IPS-20b (cell line): ENCODE results near the gene SUN1.
"Not testable (repeated sequence)": the region's sequence is repeated elsewhere in the genome, so short reads cannot be mapped to it uniquely, and the experiment has no call there.

Experiments
- H3K27ac ChIP-seq: one replicate; pipeline ENCODE4 v1.5.1; 2013; ENCODE audit warnings: low read length
- H3K27me3 ChIP-seq: 2 replicates; pipeline ENCODE4 v1.6.1; 2013; ENCODE audit warnings: mild to moderate bottlenecking, low read length, inconsistent platforms; ENCODE audit not compliant: insufficient read depth
- H3K36me3 ChIP-seq: 2 replicates; pipeline ENCODE4 v1.6.1; 2013; ENCODE audit warnings: low read depth, mild to moderate bottlenecking, inconsistent platforms, low read length, moderate library complexity; ENCODE audit not compliant: insufficient read depth
- H3K4me1 ChIP-seq: 2 replicates; pipeline ENCODE4 v1.6.1; 2013; ENCODE audit warnings: mild to moderate bottlenecking, control low read depth, inconsistent platforms, low read length, moderate library complexity; ENCODE audit not compliant: insufficient read depth
- H3K4me3 ChIP-seq: 2 replicates; pipeline ENCODE4 v1.5.1; 2013; ENCODE audit warnings: mild to moderate bottlenecking, low read length, inconsistent platforms
- H3K9ac ChIP-seq: 2 replicates; pipeline ENCODE4 v1.6.1; 2013; ENCODE audit warnings: low read depth, mild to moderate bottlenecking, inconsistent platforms, low read length, moderate library complexity
- H3K9me3 ChIP-seq: 2 replicates; pipeline ENCODE4 v1.6.1; 2013; ENCODE audit warnings: mild to moderate bottlenecking, low read depth, low read length, inconsistent platforms; ENCODE audit not compliant: insufficient read depth

SUN1 gene

DNA sequence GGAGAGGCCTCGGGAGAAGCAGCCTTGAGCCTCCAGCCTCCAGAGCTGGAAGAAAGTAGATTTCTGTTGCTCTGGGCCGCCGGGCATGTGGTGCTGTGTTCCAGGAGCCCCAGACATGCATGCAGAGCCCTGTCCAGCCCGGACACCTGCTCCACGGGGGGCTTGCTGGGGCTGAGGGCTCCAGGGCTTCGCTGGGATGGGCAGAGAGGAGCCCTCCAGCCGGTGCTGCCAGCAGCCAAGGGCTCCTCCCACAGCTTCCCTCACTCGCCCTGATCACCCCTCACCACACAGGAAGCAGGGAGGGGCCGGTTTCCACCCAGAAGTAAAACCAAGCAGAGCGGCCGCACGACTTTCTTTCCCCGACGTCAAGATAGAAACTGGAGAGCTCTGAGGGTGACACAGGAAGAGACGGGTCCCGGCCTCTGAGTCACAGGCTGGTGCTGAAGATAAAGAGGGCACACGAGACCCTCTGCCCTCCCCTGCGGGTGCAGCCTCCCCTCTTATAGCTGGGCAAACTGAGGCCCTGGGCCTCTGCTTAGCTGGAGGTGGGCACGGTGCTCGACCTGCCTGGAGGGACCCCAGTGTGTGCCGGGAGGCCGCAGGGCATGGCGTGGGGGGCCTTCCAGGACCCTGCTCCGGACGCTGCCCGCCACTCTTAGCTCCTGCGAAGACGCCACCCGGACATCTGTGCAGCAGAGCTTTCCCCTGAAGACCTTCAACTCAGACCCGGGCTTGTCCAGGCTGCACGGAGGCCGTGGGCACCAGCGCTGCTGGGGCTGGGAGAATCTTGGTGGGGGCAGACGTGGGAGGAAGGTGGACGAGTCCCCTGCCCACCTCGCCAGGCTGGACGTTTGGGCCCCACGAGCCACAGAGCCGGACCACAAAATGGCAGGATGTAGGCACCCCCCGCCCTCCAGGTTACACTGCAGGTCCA, 91.1 kb downstream of the SUN1 start:
- Histone ChIP-seq H3K4me1 (no peaks in the 10 kb centered on the region), H3K27ac (no peak overlapping the region), H3K36me3 (no peaks in the 10 kb centered on the region), H3K4me3 (no peak overlapping the region), H3K9me3 (no peaks in the 10 kb centered on the region), H3K27me3 (no peaks in the 10 kb centered on the region), H3K9ac (no peak overlapping the region)

DNA sequence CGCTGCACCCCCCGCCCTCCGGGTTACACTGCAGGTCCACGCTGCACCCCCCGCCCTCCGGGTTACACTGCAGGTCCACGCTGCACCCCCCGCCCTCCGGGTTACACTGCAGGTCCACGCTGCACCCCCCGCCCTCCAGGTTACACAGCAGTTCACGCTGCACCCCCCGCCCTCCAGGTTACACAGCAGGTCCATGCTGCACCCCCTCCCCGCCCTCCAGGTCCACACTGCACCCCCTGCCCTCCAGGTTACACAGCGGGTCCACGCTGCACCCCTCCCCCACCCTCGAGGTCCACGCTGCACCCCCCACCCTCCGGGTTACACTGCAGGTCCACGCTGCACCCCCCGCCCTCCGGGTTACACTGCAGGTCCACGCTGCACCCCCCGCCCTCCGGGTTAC, 91.8 kb downstream of the SUN1 start:
- H3K4me3 ChIP-seq, H3K27ac ChIP-seq, H3K36me3 ChIP-seq, H3K4me1 ChIP-seq, H3K9ac ChIP-seq, H3K27me3 ChIP-seq, H3K9me3 ChIP-seq: not testable (repeated sequence)
